Measurements from ENCODE around the gene MCF2.

MCF2 gene

GRCh38 chrX:139642241-139642927 lies 65.6 kb downstream of the MCF2 start:
- Histone ChIP-seq H3F3A (ENCODE audit: control insufficient read depth, insufficient read depth) (no peaks in the 10 kb centered on the region), H3K79me2 (ENCODE audit: control insufficient read depth, low read length) (no peaks in the 10 kb centered on the region), H3K4me3 (ENCODE audit: low read length) (no peak overlapping the region), H3K36me3 (ENCODE audit: control insufficient read depth, low read length) (no peaks in the 10 kb centered on the region), H4K20me1 (ENCODE audit: control insufficient read depth, insufficient read depth, low read depth, low read length) (no peaks in the 10 kb centered on the region), H3K4me1 (ENCODE audit: control insufficient read depth, low read length) (no peaks in the 10 kb centered on the region), H3K4me2 (ENCODE audit: low read length) (no peak overlapping the region), H3K9me3 (ENCODE audit: control insufficient read depth, insufficient read depth, low read length) (no peaks in the 10 kb centered on the region), H3K27me3 (ENCODE audit: control insufficient read depth, low read length) (no peaks in the 10 kb centered on the region), H3K9me2 (replicated peaks; ENCODE audit: control insufficient read depth, low read length) (no peaks in the 10 kb centered on the region), H3K27ac (ENCODE audit: low read depth, low read length) (no peak overlapping the region)
- TF ChIP-seq CTCF (IDR thresholded peaks at IDR 0.05; ENCODE audit: low read depth, low read length, poor library complexity, severe bottlenecking) (no peak), EZH2phosphoT487 (IDR thresholded peaks at IDR 0.05; ENCODE audit: borderline replicate concordance, low read length) (no peak)

GRCh38 chrX:139640259-139640658 lies 67.7 kb downstream of the MCF2 start:
- Histone ChIP-seq H3K9me3 (ENCODE audit: control insufficient read depth, insufficient read depth, low read length) (no peaks in the 10 kb centered on the region), H3F3A (ENCODE audit: control insufficient read depth, insufficient read depth) (no peaks in the 10 kb centered on the region), H3K27ac (ENCODE audit: low read depth, low read length) (no peak overlapping the region), H3K27me3 (ENCODE audit: control insufficient read depth, low read length) (no peaks in the 10 kb centered on the region), H3K4me3 (ENCODE audit: low read length) (no peak overlapping the region), H4K20me1 (ENCODE audit: control insufficient read depth, insufficient read depth, low read depth, low read length) (no peaks in the 10 kb centered on the region), H3K36me3 (ENCODE audit: control insufficient read depth, low read length) (no peaks in the 10 kb centered on the region), H3K4me2 (ENCODE audit: low read length) (no peak overlapping the region), H3K79me2 (ENCODE audit: control insufficient read depth, low read length) (no peaks in the 10 kb centered on the region), H3K4me1 (ENCODE audit: control insufficient read depth, low read length) (no peaks in the 10 kb centered on the region), H3K9me2 (replicated peaks; ENCODE audit: control insufficient read depth, low read length) (no peaks in the 10 kb centered on the region)
- TF ChIP-seq EZH2phosphoT487 (IDR thresholded peaks at IDR 0.05; ENCODE audit: borderline replicate concordance, low read length) (no peak), CTCF (IDR thresholded peaks at IDR 0.05; ENCODE audit: low read depth, low read length, poor library complexity, severe bottlenecking) (no peak)

GRCh38 chrX:139639253-139639652 lies 68.7 kb downstream of the MCF2 start:
- Histone ChIP-seq H3K9me2 (replicated peaks; ENCODE audit: control insufficient read depth, low read length) (no peaks in the 10 kb centered on the region), H3K79me2 (ENCODE audit: control insufficient read depth, low read length) (no peaks in the 10 kb centered on the region), H3K9me3 (ENCODE audit: control insufficient read depth, insufficient read depth, low read length) (no peaks in the 10 kb centered on the region), H3K27ac (ENCODE audit: low read depth, low read length) (no peak overlapping the region), H3K36me3 (ENCODE audit: control insufficient read depth, low read length) (no peaks in the 10 kb centered on the region), H4K20me1 (ENCODE audit: control insufficient read depth, insufficient read depth, low read depth, low read length) (no peaks in the 10 kb centered on the region), H3F3A (ENCODE audit: control insufficient read depth, insufficient read depth) (no peaks in the 10 kb centered on the region), H3K4me1 (ENCODE audit: control insufficient read depth, low read length) (no peaks in the 10 kb centered on the region), H3K27me3 (ENCODE audit: control insufficient read depth, low read length) (no peaks in the 10 kb centered on the region), H3K4me3 (ENCODE audit: low read length) (no peak overlapping the region), H3K4me2 (ENCODE audit: low read length) (no peak overlapping the region)
- TF ChIP-seq EZH2phosphoT487 (IDR thresholded peaks at IDR 0.05; ENCODE audit: borderline replicate concordance, low read length) = no peak
- TF ChIP-seq CTCF (IDR thresholded peaks at IDR 0.05; ENCODE audit: low read depth, low read length, poor library complexity, severe bottlenecking) = no peak
